Neural cell (in vitro differentiated cells): ENCODE data around the gene EXD3.

Experiments
- POLR2AphosphoS5 ChIP-seq: IDR thresholded peaks from 2 replicates; pipeline ENCODE4 v1.6.1; 2012
- TAF1 ChIP-seq: IDR thresholded peaks from 2 replicates; pipeline ENCODE4 v1.6.1; 2012; ENCODE audit warnings: low read depth

DNA sequence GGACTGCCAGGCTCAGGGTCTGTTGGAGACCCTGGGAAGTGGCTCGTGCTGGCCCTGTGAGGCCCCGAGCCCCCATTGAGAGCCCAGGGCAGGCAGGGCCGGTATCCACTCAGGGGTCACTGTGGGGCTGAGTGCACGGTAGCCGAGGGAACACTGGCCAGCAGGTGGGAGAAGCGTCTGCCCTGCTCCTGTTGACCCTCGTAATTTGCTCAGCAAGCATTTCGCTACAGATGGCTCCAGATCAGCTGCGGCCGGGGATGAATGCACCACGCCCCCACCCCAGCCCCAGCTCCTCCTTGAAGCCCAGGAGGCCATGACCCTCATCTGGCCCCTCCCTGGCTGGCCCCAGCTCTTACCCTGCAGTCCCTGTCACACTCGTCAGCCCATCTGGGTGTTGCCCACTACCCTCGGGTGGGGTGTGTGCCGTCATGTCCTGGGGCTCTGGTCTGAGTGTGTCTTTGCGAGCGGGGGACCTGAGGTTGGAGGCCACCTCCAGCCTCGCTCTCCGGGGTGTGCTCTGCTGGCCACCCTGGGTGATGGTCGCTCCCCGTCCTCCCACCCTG is 114.8 kb downstream of the EXD3 start:
- no peak for TF ChIP-seq TAF1
- TF ChIP-seq POLR2AphosphoS5 = no peak
